Measurements from ENCODE around the gene ZNG1C.
"Not testable (repeated sequence)": the region's sequence is repeated elsewhere in the genome, so short reads cannot be mapped to it uniquely, and the experiment has no call there.

Gene ZNG1C

GRCh38 chr9:68342265-68343025 lies 100.7 kb downstream of the ZNG1C start:
- not testable (repeated sequence) for DNase-seq (ENCODE audit: low read depth in 2 of 2)

- DNase-seq (ENCODE audit: low read depth in 2 of 2) = not testable (repeated sequence)
Observed at GRCh38 chr9:68343242-68343641, 101.5 kb downstream of the ZNG1C start.

- DNase-seq (ENCODE audit: low read depth in 2 of 2) = not testable (repeated sequence)
Observed at GRCh38 chr9:68343992-68344391, 102.2 kb downstream of the ZNG1C start.
